ENCODE measurements around the gene HLA-B. TPM values are rescaled to one million over a fixed set of nuclear protein-coding genes. Genes with fewer than 3 reads are reported as not detected.

HLA-B gene
- total and polyA plus RNA-seq, 8 donors: 134 to 1,907 (median 633) TPM

GRCh38 chr6:31321820-31322219, 35.2 kb downstream of the HLA-B start:
- no peak for DNase-seq

GRCh38 chr6:31321005-31321707, 35.8 kb downstream of the HLA-B start:
- Histone ChIP-seq H3K27me3 (no peaks in the 10 kb centered on the region), H3K9me3 (no peaks in the 10 kb centered on the region), H3K36me3 (no peaks in the 10 kb centered on the region), H3K27ac (no peak overlapping the region), H3K4me3 (no peak overlapping the region), H3K4me1 (no peaks in the 10 kb centered on the region)
- intact Hi-C loops (cut with DNase I; ENCODE audit: low total_unique reads): no loop called here
- TF ChIP-seq POLR2A (IDR thresholded peaks at IDR 0.05) (no peak), POLR2AphosphoS5 (IDR thresholded peaks at IDR 0.05) (no peak), EP300 (IDR thresholded peaks at IDR 0.05) (no peak), CTCF (IDR thresholded peaks at IDR 0.05) (no peak)
- no peak for DNase-seq
- 35 to 52% (median 39%) methylated on average over 1 of the region's 1 CpG for WGBS, 5 donors

More at GRCh38 chr6:31321820-31322219, 35.2 kb downstream of the HLA-B start:
- intact Hi-C loops (cut with DNase I; ENCODE audit: low total_unique reads): no loop called here
- TF ChIP-seq CTCF (IDR thresholded peaks at IDR 0.05): no peak
- TF ChIP-seq POLR2AphosphoS5 (IDR thresholded peaks at IDR 0.05): no peak
- Histone ChIP-seq H3K9me3 (no peaks in the 10 kb centered on the region), H3K4me1 (no peaks in the 10 kb centered on the region), H3K36me3 (no peaks in the 10 kb centered on the region), H3K27me3 (no peaks in the 10 kb centered on the region), H3K4me3 (no peak overlapping the region), H3K27ac (no peak overlapping the region)

- H3K4me1 ChIP-seq: no peaks in the 10 kb centered on the region
- DNase-seq: no peak
- H3K36me3 ChIP-seq: no peaks in the 10 kb centered on the region
- H3K27me3 ChIP-seq: no peaks in the 10 kb centered on the region
- intact Hi-C loops (cut with DNase I; ENCODE audit: low total_unique reads): no loop called here
- TF ChIP-seq POLR2A (IDR thresholded peaks at IDR 0.05) (no peak), POLR2AphosphoS5 (IDR thresholded peaks at IDR 0.05) (no peak), EP300 (IDR thresholded peaks at IDR 0.05) (no peak), CTCF (IDR thresholded peaks at IDR 0.05) (no peak)
- WGBS, 5 donors: 44 to 80% (median 63%) methylated on average over 2 of the region's 2 CpGs
- H3K9me3 ChIP-seq: no peaks in the 10 kb centered on the region
- H3K4me3 ChIP-seq: no peak overlapping the region
- H3K27ac ChIP-seq: no peak overlapping the region
Observed at GRCh38 chr6:31317036-31317435, 39.9 kb downstream of the HLA-B start.

GRCh38 chr6:31309641-31310040, 47.3 kb downstream of the HLA-B start:
- H3K27me3 ChIP-seq: peaks cover 0 to 35% (median 28%) of the 10 kb centered on the region in 3 donors
- 66 to 86% (median 73%) methylated on average over 2 of the region's 2 CpGs for WGBS, 5 donors
- no peak overlapping the region for H3K4me3 ChIP-seq
- H3K36me3 ChIP-seq: no peaks in the 10 kb centered on the region
- intact Hi-C loops (cut with DNase I; ENCODE audit: low total_unique reads): no loop called here
- no peak for DNase-seq
- H3K4me1 ChIP-seq: peaks cover 8 to 16% (median 11%) of the 10 kb centered on the region in 4 donors
- H3K27ac ChIP-seq: no peak overlapping the region
- H3K9me3 ChIP-seq: no peaks in the 10 kb centered on the region
- TF ChIP-seq POLR2AphosphoS5 (IDR thresholded peaks at IDR 0.05): no peak

- H3K4me3 ChIP-seq: peak overlapping the region; percentile 34 to 50 (median 48)
Observed at GRCh38 chr6:31308845-31309175, 48.2 kb downstream of the HLA-B start.

More at GRCh38 chr6:31308845-31309175, 48.2 kb downstream of the HLA-B start:
- no peak for TF ChIP-seq POLR2AphosphoS5 (IDR thresholded peaks at IDR 0.05)
- no peak for TF ChIP-seq EP300 (IDR thresholded peaks at IDR 0.05)
- TF ChIP-seq POLR2A (IDR thresholded peaks at IDR 0.05): no peak
- TF ChIP-seq CTCF (IDR thresholded peaks at IDR 0.05): no peak
- H3K9me3 ChIP-seq: no peaks in the 10 kb centered on the region
- H3K27ac ChIP-seq: no peak overlapping the region
- 29 to 42% (median 35%) methylated on average over 5 to 11 of the region's 11 CpGs for WGBS, 5 donors
- intact Hi-C loops (cut with DNase I; ENCODE audit: low total_unique reads): no loop called here
- peaks cover 8 to 16% (median 11%) of the 10 kb centered on the region in 4 donors for H3K4me1 ChIP-seq
- H3K27me3 ChIP-seq: peaks cover 0 to 35% (median 28%) of the 10 kb centered on the region in 3 donors
- no peaks in the 10 kb centered on the region for H3K36me3 ChIP-seq
- no peak for DNase-seq

All from stomach (tissue), 9 donors.